GM21717 (cell line): ENCODE measurements around the gene LPP.

ENCODE experiments used
- ATAC-seq: cut with Tn5 transposase; IDR thresholded peaks from one replicate; pipeline ENCODE4 v1.9.1; 2021; ENCODE audit warnings: mild to moderate bottlenecking, moderate library complexity; ENCODE audit not compliant: unreplicated experiment

Gene LPP

GRCh38 chr3:188761964-188762363 is 608.0 kb downstream of the LPP start:
- no peak for ATAC-seq

GRCh38 chr3:188764609-188765008 is 610.7 kb downstream of the LPP start:
- ATAC-seq, result no peak

GRCh38 chr3:188769831-188770230 is 615.9 kb downstream of the LPP start:
- no peak for ATAC-seq

- ATAC-seq, result no peak
Observed at GRCh38 chr3:188772886-188773285, 618.9 kb downstream of the LPP start.

GRCh38 chr3:188775412-188775811 is 621.5 kb downstream of the LPP start:
- ATAC-seq, result no peak

- ATAC-seq, result no peak
Observed at GRCh38 chr3:188776447-188776846, 622.5 kb downstream of the LPP start.

- no peak for ATAC-seq
Observed at GRCh38 chr3:188778091-188778852, 624.3 kb downstream of the LPP start.

GRCh38 chr3:188779281-188779980 is 625.5 kb downstream of the LPP start:
- ATAC-seq, result no peak

GRCh38 chr3:188780193-188781147 is 626.5 kb downstream of the LPP start:
- ATAC-seq, result no peak

GRCh38 chr3:188782613-188783124 is 628.7 kb downstream of the LPP start:
- ATAC-seq, result no peak

GRCh38 chr3:188786424-188786823 is 632.5 kb downstream of the LPP start:
- ATAC-seq, result no peak

GRCh38 chr3:188788621-188789081 is 634.7 kb downstream of the LPP start:
- ATAC-seq, result no peak

- ATAC-seq, result no peak
Observed at GRCh38 chr3:188789251-188789650, 635.3 kb downstream of the LPP start.

GRCh38 chr3:188791311-188791710 is 637.4 kb downstream of the LPP start:
- no peak for ATAC-seq

GRCh38 chr3:188792793-188793192 is 638.8 kb downstream of the LPP start:
- no peak for ATAC-seq

- peak; percentile 73 for ATAC-seq
Observed at GRCh38 chr3:188796122-188796631, 642.2 kb downstream of the LPP start.

- ATAC-seq, result no peak
Observed at GRCh38 chr3:188797045-188797444, 643.1 kb downstream of the LPP start.

- no peak for ATAC-seq
Observed at GRCh38 chr3:188798556-188799145, 644.7 kb downstream of the LPP start.

- ATAC-seq, result no peak
Observed at GRCh38 chr3:188801393-188801792, 647.4 kb downstream of the LPP start.

GRCh38 chr3:188802645-188803044 is 648.7 kb downstream of the LPP start:
- ATAC-seq, result no peak
